Measurements from ENCODE around the gene CDK5. TPM values are rescaled to one million over a fixed set of nuclear protein-coding genes. Genes with fewer than 3 reads are reported as not detected.

Gene CDK5
- total and polyA plus RNA-seq, 2 of the 13 experiments (the other 11 are each of a cell fraction or from before 2014, with no cell fraction given): 16.4 to 21.3 TPM

GRCh38 chr7:151008143-151008510 lies 49.6 kb downstream of the CDK5 start:
- Histone ChIP-seq H3K4me3 (replicated peaks in 1 of 3; ENCODE audit: insufficient read depth in 1 of 3, low read depth in 2 of 3, low read length in 3 of 3) (peak overlapping the region in 2 of 3 experiments; percentile 48 to 62; a peak in 2 of 6 replicates), H3K79me2 (ENCODE audit: insufficient read depth, low read length) (no peaks in the 10 kb centered on the region), H3K27me3 (ENCODE audit: control insufficient read depth in 1 of 2, insufficient read depth in 2 of 2, low read length in 2 of 2) (peaks cover 0 to 2% of the 10 kb centered on the region in 2 experiments; a peak in 1 of 5 replicates), H3K9ac (ENCODE audit: insufficient read depth, low read depth, low read length) (peak overlapping the region; percentile 4; the same call in 1 of the 2 replicates), H2AFZ (ENCODE audit: low read length) (no peak overlapping the region), H3K4me2 (ENCODE audit: low read depth, low read length) (peak overlapping the region; percentile 98), H3K4me1 (ENCODE audit: insufficient read depth, low read length) (peaks cover 100% of the 10 kb centered on the region), H4K20me1 (ENCODE audit: insufficient read depth, low read length) (no peaks in the 10 kb centered on the region), H3K27ac (ENCODE audit: extremely low read length, insufficient read depth, low read length) (no peak overlapping the region), H3K36me3 (replicated peaks in 1 of 2; ENCODE audit: control insufficient read depth in 1 of 2, insufficient read depth in 2 of 2, low read length in 2 of 2) (no peaks in the 10 kb centered on the region), H3K9me3 (ENCODE audit: low read length) (no peaks in the 10 kb centered on the region)
- ChIA-PET CTCF (ENCODE audit: low intra/inter-chr PET ratio, low total read pairs) (no interaction called here), POLR2A (interaction anchor here (2.4 to 5.2 kb wide), 3 partner anchors 20 to 54 kb away, joined by 6 to 31 read pairs (median 29); partner anchors contain the start of genes ABCB8 and CDK5)
- 44% methylated on average over 10 of the region's 11 CpGs for WGBS (ENCODE audit: low lambda C conversion rate)
- ATAC-seq (no peak), DNase-seq (ENCODE audit: low spot score) (no peak), FAIRE-seq (no peak)
- BruUV-seq (replicated peaks): no TSS peak
- in situ Hi-C loops (cut with HindIII; ENCODE audit: extremely low pct_ligation_motif_present, low pct_unique_long_range_greater_than_20kb): no loop called here
- intact Hi-C loops (cut with micrococcal nuclease; ENCODE audit: unreplicated experiment): no loop called here
- no peak for TF ChIP-seq CHD4 (IDR thresholded peaks at IDR 0.05; ENCODE audit: borderline replicate concordance, low read length)
- TF ChIP-seq NONO (IDR thresholded peaks at IDR 0.05): no peak
- TF ChIP-seq NONO (CRISPR knock-in tag; conservative IDR thresholded peaks at IDR 0.05): 0 out of 2 replicates have a peak, but pooled peaks have one; percentile 21
- TF ChIP-seq SMAD9 (CRISPR knock-in tag; IDR thresholded peaks at IDR 0.05): no peak
- no peak for TF ChIP-seq ZBTB42 (CRISPR knock-in tag; IDR thresholded peaks at IDR 0.05)
- peak; percentile 1 for TF ChIP-seq RBM39 (IDR thresholded peaks at IDR 0.05; ENCODE audit: low read depth, low read length, poor library complexity, severe bottlenecking)
- TF ChIP-seq ZNF281 (CRISPR knock-in tag; IDR thresholded peaks at IDR 0.05; ENCODE audit: borderline replicate concordance): no peak
- TF ChIP-seq, protein P1, sequence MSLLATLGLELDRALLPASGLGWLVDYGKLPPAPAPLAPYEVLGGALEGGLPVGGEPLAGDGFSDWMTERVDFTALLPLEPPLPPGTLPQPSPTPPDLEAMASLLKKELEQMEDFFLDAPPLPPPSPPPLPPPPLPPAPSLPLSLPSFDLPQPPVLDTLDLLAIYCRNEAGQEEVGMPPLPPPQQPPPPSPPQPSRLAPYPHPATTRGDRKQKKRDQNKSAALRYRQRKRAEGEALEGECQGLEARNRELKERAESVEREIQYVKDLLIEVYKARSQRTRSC (CRISPR knock-in tag; IDR thresholded peaks at IDR 0.05; ENCODE audit: low read depth): no peak
- TF ChIP-seq ZNF883 (CRISPR knock-in tag; IDR thresholded peaks at IDR 0.05; ENCODE audit: not compliant biosample characterization): no peak
- TF ChIP-seq, protein P2, sequence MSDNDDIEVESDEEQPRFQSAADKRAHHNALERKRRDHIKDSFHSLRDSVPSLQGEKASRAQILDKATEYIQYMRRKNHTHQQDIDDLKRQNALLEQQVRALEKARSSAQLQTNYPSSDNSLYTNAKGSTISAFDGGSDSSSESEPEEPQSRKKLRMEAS (IDR thresholded peaks at IDR 0.05): no peak
- no peak for TF ChIP-seq U2AF2 (IDR thresholded peaks at IDR 0.05; ENCODE audit: low read depth, low read length)
- TF ChIP-seq ZNF567 (CRISPR knock-in tag; IDR thresholded peaks at IDR 0.05; ENCODE audit: borderline replicate concordance): no peak
- TF ChIP-seq ZSCAN25 (CRISPR knock-in tag; IDR thresholded peaks at IDR 0.05): no peak
- TF ChIP-seq, protein P3, sequence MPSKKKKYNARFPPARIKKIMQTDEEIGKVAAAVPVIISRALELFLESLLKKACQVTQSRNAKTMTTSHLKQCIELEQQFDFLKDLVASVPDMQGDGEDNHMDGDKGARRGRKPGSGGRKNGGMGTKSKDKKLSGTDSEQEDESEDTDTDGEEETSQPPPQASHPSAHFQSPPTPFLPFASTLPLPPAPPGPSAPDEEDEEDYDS (CRISPR knock-in tag; IDR thresholded peaks at IDR 0.05): no peak
- no peak for TF ChIP-seq ZNF572 (CRISPR knock-in tag; IDR thresholded peaks at IDR 0.05)
- TF ChIP-seq, protein P4, sequence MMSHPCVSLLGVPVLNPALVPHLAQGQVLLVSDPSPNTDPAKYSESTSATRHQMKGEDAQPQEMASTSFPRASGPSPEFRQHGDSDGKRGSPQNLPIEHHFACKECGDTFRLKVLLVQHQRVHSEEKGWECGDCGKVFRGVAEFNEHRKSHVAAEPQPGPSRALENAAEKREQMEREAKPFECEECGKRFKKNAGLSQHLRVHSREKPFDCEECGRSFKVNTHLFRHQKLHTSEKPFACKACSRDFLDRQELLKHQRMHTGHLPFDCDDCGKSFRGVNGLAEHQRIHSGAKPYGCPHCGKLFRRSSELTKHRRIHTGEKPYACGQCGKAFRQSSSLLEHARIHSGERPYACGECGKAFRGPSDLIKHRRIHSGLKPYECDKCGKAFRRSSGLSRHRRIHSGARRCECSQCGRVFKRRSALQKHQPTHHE (CRISPR knock-in tag; IDR thresholded peaks at IDR 0.05; ENCODE audit: borderline replicate concordance): no peak
- TF ChIP-seq TMF1 (CRISPR knock-in tag; IDR thresholded peaks at IDR 0.05; ENCODE audit: low read depth): no peak
- TF ChIP-seq POGK (CRISPR knock-in tag; conservative IDR thresholded peaks at IDR 0.05): 0 out of 2 replicates have a peak, but pooled peaks have one; percentile 15

All from HepG2 (cell line).